Tibial nerve (tissue), 4 donors: ENCODE results near the gene LINGO4. TPM values are rescaled to one million over a fixed set of nuclear protein-coding genes. Genes with fewer than 3 reads are reported as not detected.
"Not testable (repeated sequence)": the region's sequence is repeated elsewhere in the genome, so short reads cannot be mapped to it uniquely, and the experiment has no call there.

Source experiments
- DNase-seq, 2 donors: peaks; one replicate each; pipeline ENCODE4 v3.0.0-alpha.2; 2019; ENCODE audit warnings: low spot score in 2 of 2
- H3K27ac ChIP-seq, 4 donors: fragments of 200-600 bp; sonication (generic) in 3 of 4; one replicate each; pipeline ENCODE4 v1.5.1; 2017 to 2019; ENCODE audit warnings: mild to moderate bottlenecking in 1 of 4
- H3K27me3 ChIP-seq, 2 donors: fragments of 200-600 bp; sonication (generic) in 1 of 2; one replicate each; pipeline versions ENCODE4 v1.5.1 to v1.6.0; 2017 to 2019
- H3K36me3 ChIP-seq, 3 donors: fragments of 200-600 bp; sonication (generic); one replicate each; pipeline ENCODE4 v1.5.1; 2018 to 2019
- H3K4me1 ChIP-seq, 4 donors: fragments of 200-600 bp; sonication (generic) in 3 of 4; one replicate each; pipeline ENCODE4 v1.5.1; 2017 to 2019
- H3K4me3 ChIP-seq, 4 donors: fragments of 200-600 bp; sonication (generic) in 3 of 4; one replicate each; pipeline ENCODE4 v1.5.1; 2017 to 2019; ENCODE audit warnings: mild to moderate bottlenecking in 1 of 4, moderate library complexity in 1 of 4
- H3K9me3 ChIP-seq, 4 donors: fragments of 200-600 bp; sonication (generic) in 3 of 4; one replicate each; pipeline ENCODE4 v1.5.1; 2017 to 2019
- CTCF ChIP-seq, 5 experiments: fragments of 200-600 bp in 3 of 5; fragments of 450-650 bp in 2 of 5; sonication (generic) in 3 of 5; IDR thresholded peaks; one replicate each; pipeline ENCODE4 v1.5.1; 2016 to 2019; ENCODE audit warnings: antibody characterized with exemption in 5 of 5, mild to moderate bottlenecking in 3 of 5, moderate library complexity in 2 of 5
- EP300 ChIP-seq, 2 donors: sonication (generic); formaldehyde crosslinking; IDR thresholded peaks; one replicate each; pipeline ENCODE4 v1.6.1; 2017; ENCODE audit warnings: antibody characterized with exemption in 2 of 2, mild to moderate bottlenecking in 1 of 2
- POLR2A ChIP-seq, 2 donors: fragments of 450-650 bp; IDR thresholded peaks; one replicate each; pipeline ENCODE4 v1.6.1; 2017; ENCODE audit warnings: antibody characterized with exemption in 2 of 2, mild to moderate bottlenecking in 2 of 2, moderate library complexity in 2 of 2
- WGBS, 2 donors: methylation state at CpG; one replicate each; pipeline ENCODE4 v1.1.5; 2018; 5-methylcytosine and 5-hydroxymethylcytosine counted together
- total RNA-seq, 4 donors: library from RNA; depleted of rRNA; stranded (reverse); fragments of >200 nt; gene quantifications; one replicate each; pipeline ENCODE4 v1.1.0, GENCODE V29; 2016

Gene LINGO4
- total RNA-seq, 4 donors from 2014 or later = not detected

- Histone ChIP-seq H3K9me3 (no peaks in the 10 kb centered on the region), H3K27me3 (no peaks in the 10 kb centered on the region), H3K27ac (no peak overlapping the region), H3K4me1 (no peaks in the 10 kb centered on the region), H3K36me3 (peaks cover 0 to 51% (median 4%) of the 10 kb centered on the region in 3 donors), H3K4me3 (no peak overlapping the region)
- TF ChIP-seq CTCF (IDR thresholded peaks at IDR 0.05) = no peak
- no peak for TF ChIP-seq EP300 (IDR thresholded peaks at IDR 0.05)
- no peak for TF ChIP-seq POLR2A (IDR thresholded peaks at IDR 0.05)
- DNase-seq = no peak
- WGBS, 2 donors = 89 to 91% methylated on average over 3 of the region's 3 CpGs
Measured at GRCh38 chr1:151782741-151783140, 22.5 kb downstream of the LINGO4 start.

DNA sequence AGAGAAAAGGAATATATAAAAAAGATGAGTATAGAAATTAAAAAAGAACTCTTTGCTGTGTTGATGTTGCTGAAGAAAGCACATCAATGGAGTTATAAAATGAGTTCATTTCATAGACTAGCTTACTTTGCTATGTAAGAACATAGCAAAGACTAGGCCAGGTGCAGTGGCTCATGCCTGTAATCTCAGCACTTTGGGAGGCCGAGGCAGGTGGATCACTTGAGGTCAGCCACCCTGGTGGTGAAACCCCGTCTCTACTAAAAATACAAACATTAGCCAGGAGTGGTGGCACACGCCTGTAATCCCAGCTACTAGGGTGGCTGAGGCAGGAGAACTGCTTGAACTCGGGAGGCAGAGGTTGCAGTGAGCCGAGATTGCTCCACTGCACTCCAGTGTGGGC lies 23.2 kb downstream of the LINGO4 start:
- peaks cover 0 to 57% (median 4%) of the 10 kb centered on the region in 3 donors for H3K36me3 ChIP-seq
- not testable (repeated sequence) for H3K27me3 ChIP-seq, DNase-seq, H3K4me1 ChIP-seq, H3K4me3 ChIP-seq, H3K27ac ChIP-seq, H3K9me3 ChIP-seq
- WGBS, 2 donors = 85% methylated on average over 5 of the region's 5 CpGs

GRCh38 chr1:151780736-151781135 lies 24.5 kb downstream of the LINGO4 start:
- WGBS, 2 donors = 86 to 91% methylated on average over 5 of the region's 5 CpGs
- not testable (repeated sequence) for H3K4me1 ChIP-seq, H3K4me3 ChIP-seq, DNase-seq, H3K27ac ChIP-seq, H3K9me3 ChIP-seq, H3K27me3 ChIP-seq
- peaks cover 0 to 70% (median 4%) of the 10 kb centered on the region in 3 donors for H3K36me3 ChIP-seq

DNA sequence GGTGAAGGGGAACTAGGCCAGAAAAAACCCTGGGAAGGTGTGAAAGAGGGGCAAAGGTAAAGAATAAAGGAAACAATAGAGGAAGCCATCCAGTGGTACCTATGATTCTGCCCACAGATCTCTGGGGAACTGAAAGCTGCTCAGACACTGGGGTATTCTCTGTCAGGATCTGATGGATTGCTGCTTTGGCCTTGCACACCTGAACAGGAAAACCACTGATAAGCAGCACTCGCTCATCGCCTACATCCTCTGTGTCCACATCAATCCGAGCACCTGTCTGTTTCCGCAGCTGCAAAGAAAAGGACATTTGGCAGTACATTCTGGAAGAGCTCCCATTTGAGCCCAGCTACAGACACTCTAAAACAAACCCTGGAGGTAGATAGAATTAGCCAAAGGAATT lies 25.4 kb downstream of the LINGO4 start:
- H3K9me3 ChIP-seq = no peaks in the 10 kb centered on the region
- DNase-seq = no peak
- no peak overlapping the region for H3K27ac ChIP-seq
- no peaks in the 10 kb centered on the region for H3K27me3 ChIP-seq
- no peaks in the 10 kb centered on the region for H3K4me1 ChIP-seq
- no peak for TF ChIP-seq POLR2A (IDR thresholded peaks at IDR 0.05)
- no peak for TF ChIP-seq EP300 (IDR thresholded peaks at IDR 0.05)
- no peak for TF ChIP-seq CTCF (IDR thresholded peaks at IDR 0.05)
- WGBS, 2 donors = 92 to 93% methylated on average over 4 of the region's 4 CpGs
- no peak overlapping the region for H3K4me3 ChIP-seq
- peaks cover 0 to 78% (median 4%) of the 10 kb centered on the region in 3 donors for H3K36me3 ChIP-seq

- Histone ChIP-seq H3K4me3 (no peak overlapping the region), H3K27ac (no peak overlapping the region), H3K4me1 (no peaks in the 10 kb centered on the region), H3K9me3 (no peaks in the 10 kb centered on the region), H3K36me3 (peaks cover 0 to 97% (median 4%) of the 10 kb centered on the region in 3 donors), H3K27me3 (no peaks in the 10 kb centered on the region)
- TF ChIP-seq POLR2A (IDR thresholded peaks at IDR 0.05) = no peak
- TF ChIP-seq EP300 (IDR thresholded peaks at IDR 0.05) = no peak
- TF ChIP-seq CTCF (IDR thresholded peaks at IDR 0.05) = no peak
- no peak for DNase-seq
- WGBS, 2 donors = 95 to 98% methylated on average over 4 of the region's 4 CpGs
Measured at GRCh38 chr1:151777317-151777716, 27.9 kb downstream of the LINGO4 start.

GRCh38 chr1:151776665-151777062 lies 28.6 kb downstream of the LINGO4 start:
- DNase-seq = no peak
- Histone ChIP-seq H3K4me1 (no peaks in the 10 kb centered on the region), H3K4me3 (no peak overlapping the region), H3K27ac (no peak overlapping the region), H3K27me3 (no peaks in the 10 kb centered on the region), H3K9me3 (no peaks in the 10 kb centered on the region), H3K36me3 (peaks cover 0 to 95% (median 2%) of the 10 kb centered on the region in 3 donors)
- 77 to 91% methylated on average over 3 of the region's 3 CpGs for WGBS, 2 donors
- no peak for TF ChIP-seq POLR2A (IDR thresholded peaks at IDR 0.05)
